K562 (cell line): ENCODE results near the gene ANP32B. TPM values are rescaled to one million over a fixed set of nuclear protein-coding genes. Genes with fewer than 3 reads are reported as not detected.

Experiments
- GTF2F1 ChIP-seq: IDR thresholded peaks from 2 replicates; pipeline ENCODE4 v1.6.1; 2011; ENCODE audit warnings: low read depth, low read length, improper control_type of control experiment
- HOXB6 ChIP-seq: fragments of 250-450 bp; sonication (Bioruptor Pico); IDR thresholded peaks from 2 replicates; pipeline ENCODE4 v1.5.1; 2022; ENCODE audit warnings: mild to moderate bottlenecking, borderline replicate concordance
- NBN ChIP-seq: fragments of 450-650 bp; IDR thresholded peaks from 2 replicates; pipeline ENCODE4 v1.6.1; 2016; ENCODE audit warnings: low read depth, mild to moderate bottlenecking
- NFE2 ChIP-seq: IDR thresholded peaks from 2 replicates; pipeline ENCODE4 v1.6.1; 2014; ENCODE audit warnings: antibody characterized with exemption, low read depth
- POLR2G ChIP-seq: fragments of 200-400 bp; formaldehyde crosslinking; IDR thresholded peaks from 2 replicates; pipeline ENCODE4 v1.6.1; 2017; ENCODE audit warnings: low read depth, mild to moderate bottlenecking, antibody characterized with exemption, low read length, moderate library complexity
- PURB ChIP-seq: sonication (generic); formaldehyde crosslinking; IDR thresholded peaks from 2 replicates; pipeline ENCODE4 v1.9.0; 2021; ENCODE audit warnings: low read depth, mild to moderate bottlenecking, missing genetic modification reagents
- RHOXF2B ChIP-seq: fragments of 250-450 bp; sonication (Bioruptor Pico); conservative IDR thresholded peaks from 2 replicates; pipeline ENCODE4 v1.5.1; 2021
- SLC30A9 ChIP-seq: fragments of 250-450 bp; sonication (Bioruptor Pico); IDR thresholded peaks from 2 replicates; pipeline ENCODE4 v1.8.0; 2022; ENCODE audit warnings: mild to moderate bottlenecking, moderate library complexity
- SMARCA5 ChIP-seq: fragments of 450-650 bp; IDR thresholded peaks from 2 replicates; pipeline ENCODE4 v1.6.1; 2016
- SREBF2 ChIP-seq: sonication (generic); formaldehyde crosslinking; IDR thresholded peaks from 2 replicates; pipeline ENCODE4 v1.4.0; 2020; ENCODE audit warnings: mild to moderate bottlenecking, missing genetic modification reagents
- ZBTB17 ChIP-seq: fragments of 450-650 bp; formaldehyde crosslinking; IDR thresholded peaks from 2 replicates; pipeline ENCODE4 v1.4.0; 2020; ENCODE audit warnings: mild to moderate bottlenecking
- ZC3H11A ChIP-seq: IDR thresholded peaks from 2 replicates; pipeline ENCODE4 v1.6.1; 2012; ENCODE audit warnings: low read depth, low read length, improper control_type of control experiment
- ZNF140 ChIP-seq: fragments of 250-450 bp; sonication (Bioruptor Pico); IDR thresholded peaks from 2 replicates; pipeline ENCODE4 v1.8.0; 2021; ENCODE audit warnings: moderate library complexity, mild to moderate bottlenecking, inconsistent platforms
- ZNF175 ChIP-seq: fragments of 200-800 bp; sonication (Bioruptor generic); IDR thresholded peaks from 2 replicates; pipeline ENCODE4 v1.6.1; 2016; ENCODE audit warnings: low read depth, mild to moderate bottlenecking, missing genetic modification characterization, missing compliant biosample characterization
- polyA plus RNA-seq, 8 experiments: library from polyadenylated mRNA; depleted of rRNA in 4 of 8; stranded (reverse) in 5 of 8; unstranded in 3 of 8; fragments of >200 nt; fragmentation: Nextera tagmentation in 2 of 8; fragmentation: Illumina TruSeq in 1 of 8; extraction: Ambion mirVana in 2 of 8; extraction: Trizol in 1 of 8; gene quantifications; 2 replicates each; pipeline versions ENCODE4 v1.2.1 to v1.2.3, GENCODE V29; 2011 to 2014; ENCODE audit warnings: inconsistent platforms in 1 of 8, missing spikeins in 1 of 8
- total RNA-seq, 7 experiments: library from RNA; depleted of rRNA in 6 of 7; stranded (reverse); fragments of >200 nt in 6 of 7; fragmentation: Illumina TruSeq in 2 of 7; extraction: Trizol in 2 of 7; gene quantifications; 2 replicates each; pipeline versions ENCODE4 v1.2.1 to v1.2.3, GENCODE V29; 2011 to 2021; ENCODE audit warnings: low replicate concordance in 1 of 7
- TF ChIP-seq, protein P1 (sequence below): fragments of 450-650 bp; formaldehyde crosslinking; IDR thresholded peaks from 2 replicates; pipeline ENCODE4 v1.4.0; 2020; ENCODE audit warnings: mild to moderate bottlenecking, moderate library complexity
- TF ChIP-seq, protein P2 (sequence below): fragments of 250-450 bp; sonication (Bioruptor Pico); IDR thresholded peaks from 2 replicates; pipeline ENCODE4 v1.6.1; 2021; ENCODE audit warnings: mild to moderate bottlenecking
- TF ChIP-seq, protein P3 (sequence below): fragments of 450-650 bp; IDR thresholded peaks from 2 replicates; pipeline ENCODE4 v1.6.1; 2018; ENCODE audit warnings: mild to moderate bottlenecking, low read depth; ENCODE audit not compliant: partially characterized antibody
- TF ChIP-seq, protein P4 (sequence below): sonication (generic); formaldehyde crosslinking; IDR thresholded peaks from 2 replicates; pipeline ENCODE4 v1.8.0; 2022; ENCODE audit warnings: mild to moderate bottlenecking, missing genetic modification reagents, borderline replicate concordance
- TF ChIP-seq, protein P5 (sequence below), 2 experiments: fragments of 250-450 bp in 1 of 2; fragments of 450-650 bp in 1 of 2; sonication (Bioruptor Pico) in 1 of 2; IDR thresholded peaks; 2 replicates each; pipeline versions ENCODE4 v1.6.1 to v1.8.0; 2016 to 2021; ENCODE audit warnings: mild to moderate bottlenecking in 2 of 2, moderate library complexity in 2 of 2, missing compliant biosample characterization in 1 of 2, missing genetic modification characterization in 1 of 2
- TF ChIP-seq, protein P6 (sequence below): fragments of 250-450 bp; sonication (Bioruptor Pico); IDR thresholded peaks from 2 replicates; pipeline ENCODE4 v1.8.0; 2022; ENCODE audit warnings: moderate library complexity, mild to moderate bottlenecking, inconsistent platforms
- TF ChIP-seq, protein P7 (sequence below): fragments of 450-650 bp; conservative IDR thresholded peaks from 2 replicates; pipeline ENCODE4 v1.6.1; 2016; ENCODE audit warnings: missing genetic modification characterization, low read depth, mild to moderate bottlenecking, missing compliant biosample characterization, moderate library complexity

Gene ANP32B
- total and polyA plus RNA-seq, 9 of the 15 experiments (the other 6 are each of a cell fraction or from before 2014, with no cell fraction given) = 68.9 to 815 (median 141) TPM

DNA sequence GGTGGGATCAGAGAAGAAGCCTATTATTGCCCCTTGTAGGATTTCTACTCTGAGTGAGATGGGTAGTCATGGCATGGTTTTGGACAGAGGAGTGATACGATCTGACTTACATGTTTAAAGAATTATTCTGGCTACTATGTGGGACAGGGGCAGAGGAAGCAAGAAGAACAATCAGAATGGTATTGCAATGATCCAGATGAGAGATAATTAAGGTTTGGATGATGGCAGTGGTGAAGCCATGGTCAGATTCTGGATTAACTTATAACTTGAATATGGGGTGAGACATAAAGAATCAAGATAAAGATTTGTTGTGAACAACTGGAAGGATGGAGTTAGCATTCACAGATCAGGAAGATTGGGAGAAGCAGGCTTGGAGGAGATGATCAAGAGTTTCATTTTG is 41.8 kb upstream of the ANP32B start (continued):
- TF ChIP-seq, protein P1, sequence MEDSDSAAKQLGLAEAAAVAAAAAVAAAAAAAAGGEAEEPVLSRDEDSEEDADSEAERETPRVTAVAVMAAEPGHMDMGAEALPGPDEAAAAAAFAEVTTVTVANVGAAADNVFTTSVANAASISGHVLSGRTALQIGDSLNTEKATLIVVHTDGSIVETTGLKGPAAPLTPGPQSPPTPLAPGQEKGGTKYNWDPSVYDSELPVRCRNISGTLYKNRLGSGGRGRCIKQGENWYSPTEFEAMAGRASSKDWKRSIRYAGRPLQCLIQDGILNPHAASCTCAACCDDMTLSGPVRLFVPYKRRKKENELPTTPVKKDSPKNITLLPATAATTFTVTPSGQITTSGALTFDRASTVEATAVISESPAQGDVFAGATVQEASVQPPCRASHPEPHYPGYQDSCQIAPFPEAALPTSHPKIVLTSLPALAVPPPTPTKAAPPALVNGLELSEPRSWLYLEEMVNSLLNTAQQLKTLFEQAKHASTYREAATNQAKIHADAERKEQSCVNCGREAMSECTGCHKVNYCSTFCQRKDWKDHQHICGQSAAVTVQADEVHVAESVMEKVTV (CRISPR knock-in tag) = no peak
- TF ChIP-seq GTF2F1 = no peak
- TF ChIP-seq, protein P2, sequence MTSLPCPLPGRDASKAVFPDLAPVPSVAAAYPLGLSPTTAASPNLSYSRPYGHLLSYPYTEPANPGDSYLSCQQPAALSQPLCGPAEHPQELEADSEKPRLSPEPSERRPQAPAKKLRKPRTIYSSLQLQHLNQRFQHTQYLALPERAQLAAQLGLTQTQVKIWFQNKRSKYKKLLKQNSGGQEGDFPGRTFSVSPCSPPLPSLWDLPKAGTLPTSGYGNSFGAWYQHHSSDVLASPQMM (CRISPR knock-in tag) = no peak
- TF ChIP-seq, protein P3, sequence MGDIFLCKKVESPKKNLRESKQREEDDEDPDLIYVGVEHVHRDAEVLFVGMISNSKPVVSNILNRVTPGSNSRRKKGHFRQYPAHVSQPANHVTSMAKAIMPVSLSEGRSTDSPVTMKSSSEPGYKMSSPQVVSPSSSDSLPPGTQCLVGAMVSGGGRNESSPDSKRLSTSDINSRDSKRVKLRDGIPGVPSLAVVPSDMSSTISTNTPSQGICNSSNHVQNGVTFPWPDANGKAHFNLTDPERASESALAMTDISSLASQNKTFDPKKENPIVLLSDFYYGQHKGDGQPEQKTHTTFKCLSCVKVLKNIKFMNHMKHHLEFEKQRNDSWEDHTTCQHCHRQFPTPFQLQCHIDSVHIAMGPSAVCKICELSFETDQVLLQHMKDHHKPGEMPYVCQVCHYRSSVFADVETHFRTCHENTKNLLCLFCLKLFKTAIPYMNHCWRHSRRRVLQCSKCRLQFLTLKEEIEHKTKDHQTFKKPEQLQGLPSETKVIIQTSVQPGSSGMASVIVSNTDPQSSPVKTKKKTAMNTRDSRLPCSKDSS = no peak
- no peak for TF ChIP-seq NBN
- TF ChIP-seq, protein P4, sequence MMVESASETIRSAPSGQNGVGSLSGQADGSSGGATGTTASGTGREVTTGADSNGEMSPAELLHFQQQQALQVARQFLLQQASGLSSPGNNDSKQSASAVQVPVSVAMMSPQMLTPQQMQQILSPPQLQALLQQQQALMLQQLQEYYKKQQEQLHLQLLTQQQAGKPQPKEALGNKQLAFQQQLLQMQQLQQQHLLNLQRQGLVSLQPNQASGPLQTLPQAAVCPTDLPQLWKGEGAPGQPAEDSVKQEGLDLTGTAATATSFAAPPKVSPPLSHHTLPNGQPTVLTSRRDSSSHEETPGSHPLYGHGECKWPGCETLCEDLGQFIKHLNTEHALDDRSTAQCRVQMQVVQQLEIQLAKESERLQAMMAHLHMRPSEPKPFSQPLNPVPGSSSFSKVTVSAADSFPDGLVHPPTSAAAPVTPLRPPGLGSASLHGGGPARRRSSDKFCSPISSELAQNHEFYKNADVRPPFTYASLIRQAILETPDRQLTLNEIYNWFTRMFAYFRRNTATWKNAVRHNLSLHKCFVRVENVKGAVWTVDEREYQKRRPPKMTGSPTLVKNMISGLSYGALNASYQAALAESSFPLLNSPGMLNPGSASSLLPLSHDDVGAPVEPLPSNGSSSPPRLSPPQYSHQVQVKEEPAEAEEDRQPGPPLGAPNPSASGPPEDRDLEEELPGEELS (CRISPR knock-in tag) = no peak
- TF ChIP-seq, protein P5, sequence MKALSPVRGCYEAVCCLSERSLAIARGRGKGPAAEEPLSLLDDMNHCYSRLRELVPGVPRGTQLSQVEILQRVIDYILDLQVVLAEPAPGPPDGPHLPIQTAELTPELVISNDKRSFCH (CRISPR knock-in tag; IDR thresholded peaks at IDR 0.05) = no peak
- TF ChIP-seq, protein P5 (tag; IDR thresholded peaks at IDR 0.05) = peak; percentile 73
- TF ChIP-seq ZNF175 (CRISPR knock-in tag) = no peak
- 0 out of 2 replicates have a peak, but pooled peaks have one; percentile 30 for TF ChIP-seq ZBTB17 (CRISPR knock-in tag)
- no peak for TF ChIP-seq POLR2G
- TF ChIP-seq PURB (CRISPR knock-in tag) = no peak
- TF ChIP-seq, protein P6, sequence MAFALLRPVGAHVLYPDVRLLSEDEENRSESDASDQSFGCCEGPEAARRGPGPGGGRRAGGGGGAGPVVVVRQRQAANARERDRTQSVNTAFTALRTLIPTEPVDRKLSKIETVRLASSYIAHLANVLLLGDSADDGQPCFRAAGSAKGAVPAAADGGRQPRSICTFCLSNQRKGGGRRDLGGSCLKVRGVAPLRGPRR (CRISPR knock-in tag) = no peak
- no peak for TF ChIP-seq SREBF2 (CRISPR knock-in tag)
- TF ChIP-seq RHOXF2B = no peak
- TF ChIP-seq, protein P7, sequence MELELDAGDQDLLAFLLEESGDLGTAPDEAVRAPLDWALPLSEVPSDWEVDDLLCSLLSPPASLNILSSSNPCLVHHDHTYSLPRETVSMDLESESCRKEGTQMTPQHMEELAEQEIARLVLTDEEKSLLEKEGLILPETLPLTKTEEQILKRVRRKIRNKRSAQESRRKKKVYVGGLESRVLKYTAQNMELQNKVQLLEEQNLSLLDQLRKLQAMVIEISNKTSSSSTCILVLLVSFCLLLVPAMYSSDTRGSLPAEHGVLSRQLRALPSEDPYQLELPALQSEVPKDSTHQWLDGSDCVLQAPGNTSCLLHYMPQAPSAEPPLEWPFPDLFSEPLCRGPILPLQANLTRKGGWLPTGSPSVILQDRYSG (tag) = 0 out of 2 replicates have a peak, but pooled peaks have one; percentile 28
- no peak for TF ChIP-seq NFE2
- TF ChIP-seq HOXB6 (CRISPR knock-in tag) = no peak
- no peak for TF ChIP-seq ZC3H11A
- TF ChIP-seq SLC30A9 (CRISPR knock-in tag) = no peak
- no peak for TF ChIP-seq ZNF140 (CRISPR knock-in tag)
- no peak for TF ChIP-seq SMARCA5
